Lower lobe of right lung (tissue), 2 donors: Measurements from ENCODE around the gene SLC6A18. TPM values are rescaled to one million over a fixed set of nuclear protein-coding genes. Genes with fewer than 3 reads are reported as not detected.

Experiments
- ATAC-seq, 2 donors: fragments of 200-7000 bp; cut with Tn5 transposase; one replicate each; pipeline ENCODE4 v1.9.1; 2020 to 2022; ENCODE audit warnings: mild to moderate bottlenecking in 2 of 2, moderate library complexity in 2 of 2
- DNase-seq: peaks from one replicate; pipeline ENCODE4 v3.0.0-alpha.2; 2020
- H3K27ac ChIP-seq: fragments of 200-600 bp; one replicate; pipeline ENCODE4 v1.8.0; 2022
- H3K27me3 ChIP-seq: fragments of 200-600 bp; one replicate; pipeline ENCODE4 v1.8.0; 2022; ENCODE audit warnings: low read depth
- H3K36me3 ChIP-seq: fragments of 200-600 bp; one replicate; pipeline ENCODE4 v1.8.0; 2022; ENCODE audit warnings: mild to moderate bottlenecking
- H3K4me1 ChIP-seq: fragments of 200-600 bp; one replicate; pipeline ENCODE4 v1.8.0; 2022
- H3K4me3 ChIP-seq: fragments of 200-600 bp; one replicate; pipeline ENCODE4 v1.8.0; 2022; ENCODE audit warnings: mild to moderate bottlenecking
- H3K9me3 ChIP-seq: fragments of 200-600 bp; one replicate; pipeline ENCODE4 v1.8.0; 2022
- CTCF ChIP-seq: fragments of 200-600 bp; IDR thresholded peaks from one replicate; pipeline ENCODE4 v1.8.0; 2022; ENCODE audit warnings: antibody characterized with exemption, mild to moderate bottlenecking
- intact Hi-C: fragments of 100-400 bp; cut with DNase I; formaldehyde crosslinking; loops from one replicate; pipeline ENCODE4 v1.11.0; 2022
- total RNA-seq: library from RNA; stranded (reverse); fragmentation: NEBNext Ultra II Directional; extraction: Animal tissue kit (Norgen Biotek cat#: 25700); gene quantifications from one replicate; pipeline ENCODE4 v1.2.1, GENCODE V29; 2021
- donor health status: DM: no; HTN: yes; CAD: no; lungs with severe emphysema.

SLC6A18 gene
- total RNA-seq, 1 donor from 2014 or later, result not detected

- no peak overlapping the region for H3K27ac ChIP-seq
- TF ChIP-seq CTCF, result no peak
- intact Hi-C loops, result no loop called here
- H3K36me3 ChIP-seq, result no peaks in the 10 kb centered on the region
- no peak for ATAC-seq
- H3K4me3 ChIP-seq, result no peak overlapping the region
- H3K4me1 ChIP-seq, result no peaks in the 10 kb centered on the region
- H3K9me3 ChIP-seq, result no peaks in the 10 kb centered on the region
- no peaks in the 10 kb centered on the region for H3K27me3 ChIP-seq
- DNase-seq, result no peak
Measured at GRCh38 chr5:1276930-1277329, 51.7 kb downstream of the SLC6A18 start.

GRCh38 chr5:1277331-1277730, 52.1 kb downstream of the SLC6A18 start:
- H3K4me1 ChIP-seq, result no peaks in the 10 kb centered on the region
- H3K9me3 ChIP-seq, result no peaks in the 10 kb centered on the region
- H3K27ac ChIP-seq, result no peak overlapping the region
- no peaks in the 10 kb centered on the region for H3K27me3 ChIP-seq
- H3K4me3 ChIP-seq, result no peak overlapping the region
- H3K36me3 ChIP-seq, result no peaks in the 10 kb centered on the region
- no peak for TF ChIP-seq CTCF
- intact Hi-C loops, result no loop called here
- DNase-seq, result no peak
- no peak for ATAC-seq

- H3K36me3 ChIP-seq, result no peaks in the 10 kb centered on the region
- intact Hi-C loops, result no loop called here
- H3K9me3 ChIP-seq, result no peaks in the 10 kb centered on the region
- no peak for TF ChIP-seq CTCF
- ATAC-seq (no peak), DNase-seq (no peak)
- H3K27me3 ChIP-seq, result no peaks in the 10 kb centered on the region
- no peak overlapping the region for H3K27ac ChIP-seq
- H3K4me1 ChIP-seq, result no peaks in the 10 kb centered on the region
- no peak overlapping the region for H3K4me3 ChIP-seq
Measured at GRCh38 chr5:1277781-1278180, 52.6 kb downstream of the SLC6A18 start.

- intact Hi-C loops, result no loop called here
- no peak for ATAC-seq
Measured at GRCh38 chr5:1278216-1278615, 53.0 kb downstream of the SLC6A18 start.

GRCh38 chr5:1278656-1279442, 53.7 kb downstream of the SLC6A18 start:
- intact Hi-C loops, result no loop called here
- Histone ChIP-seq H3K4me3 (no peak overlapping the region), H3K27ac (no peak overlapping the region), H3K27me3 (no peaks in the 10 kb centered on the region), H3K9me3 (no peaks in the 10 kb centered on the region), H3K36me3 (no peaks in the 10 kb centered on the region), H3K4me1 (no peaks in the 10 kb centered on the region)
- DNase-seq (peak; percentile 25), ATAC-seq (no peak)
- TF ChIP-seq CTCF, result no peak

More at GRCh38 chr5:1278216-1278615, 53.0 kb downstream of the SLC6A18 start:
- no peaks in the 10 kb centered on the region for H3K9me3 ChIP-seq
- TF ChIP-seq CTCF, result no peak
- DNase-seq, result peak; percentile 1
- H3K36me3 ChIP-seq, result no peaks in the 10 kb centered on the region
- H3K4me3 ChIP-seq, result no peak overlapping the region
- H3K27me3 ChIP-seq, result no peaks in the 10 kb centered on the region
- no peaks in the 10 kb centered on the region for H3K4me1 ChIP-seq
- no peak overlapping the region for H3K27ac ChIP-seq
